GM12878 (cell line): ENCODE results near the gene NFATC3. TPM values are rescaled to one million over a fixed set of nuclear protein-coding genes. Genes with fewer than 3 reads are reported as not detected.

Experiments used
- CHD4 ChIP-seq: fragments of 200-600 bp; sonication (generic); IDR thresholded peaks from 2 replicates; pipeline ENCODE4 v1.6.1; 2016; ENCODE audit warnings: mild to moderate bottlenecking
- HDGF ChIP-seq: fragments of 450-650 bp; IDR thresholded peaks from 2 replicates; pipeline ENCODE4 v1.6.1; 2016; ENCODE audit warnings: antibody characterized with exemption
- IRF4 ChIP-seq: IDR thresholded peaks from 2 replicates; pipeline ENCODE4 v1.6.1; 2011; ENCODE audit warnings: low read depth, low read length
- JUNB ChIP-seq: IDR thresholded peaks from 2 replicates; pipeline ENCODE4 v1.6.1; 2016; ENCODE audit warnings: antibody characterized with exemption, mild to moderate bottlenecking
- RB1 ChIP-seq: fragments of 450-650 bp; formaldehyde crosslinking; IDR thresholded peaks from 2 replicates; pipeline ENCODE4 v1.6.1; 2017; ENCODE audit warnings: mild to moderate bottlenecking, borderline replicate concordance
- SIX5 ChIP-seq: IDR thresholded peaks from 2 replicates; pipeline ENCODE4 v1.6.1; 2011; ENCODE audit warnings: mild to moderate bottlenecking, low read depth, low read length, moderate library complexity; ENCODE audit not compliant: severe bottlenecking
- SPI1 ChIP-seq: IDR thresholded peaks from 2 replicates; pipeline ENCODE4 v1.6.1; 2011; ENCODE audit warnings: low read depth, mild to moderate bottlenecking, low read length, moderate library complexity, borderline replicate concordance; ENCODE audit not compliant: insufficient read depth
- SREBF1 ChIP-seq: IDR thresholded peaks from 2 replicates; pipeline ENCODE4 v1.6.1; 2012; ENCODE audit warnings: mild to moderate bottlenecking, low read length
- SUPT20H ChIP-seq: IDR thresholded peaks from 2 replicates; pipeline ENCODE4 v1.6.1; 2011; ENCODE audit warnings: low read depth, mild to moderate bottlenecking, low read length, moderate library complexity, borderline replicate concordance; ENCODE audit not compliant: control insufficient read depth
- ZBED1 ChIP-seq: IDR thresholded peaks from 2 replicates; pipeline ENCODE4 v1.6.1; 2016; ENCODE audit warnings: borderline replicate concordance
- ZNF274 ChIP-seq: IDR thresholded peaks from one replicate; pipeline ENCODE4 v1.8.0; 2011; ENCODE audit not compliant: insufficient read length, insufficient read depth
- polyA plus RNA-seq, 11 experiments: library from polyadenylated mRNA; depleted of rRNA in 4 of 11; unstranded in 6 of 11; stranded (reverse) in 5 of 11; fragments of >200 nt; fragmentation: Nextera tagmentation in 4 of 11; fragmentation: Illumina TruSeq in 1 of 11; extraction: Ambion mirVana in 4 of 11; extraction: Trizol in 1 of 11; gene quantifications; 1 replicate in 1 of 11; 2 replicates in 10 of 11; pipeline versions ENCODE4 v1.2.1 to v1.2.3, GENCODE V29; 2011 to 2016; ENCODE audit warnings: inconsistent platforms in 2 of 11, missing spikeins in 2 of 11, low read depth in 1 of 11
- total RNA-seq, 4 experiments: library from RNA; depleted of rRNA in 3 of 4; stranded (reverse); fragments of >200 nt in 3 of 4; fragmentation: Illumina TruSeq in 1 of 4; extraction: Trizol in 1 of 4; gene quantifications; 2 replicates each; pipeline versions ENCODE4 v1.2.1 to v1.2.3, GENCODE V29; 2013 to 2021
- TF ChIP-seq, protein P1 (sequence below): IDR thresholded peaks from 2 replicates; pipeline ENCODE4 v1.6.1; 2011; ENCODE audit warnings: borderline replicate concordance, low read depth, mild to moderate bottlenecking, moderate library complexity, low read length; ENCODE audit not compliant: insufficient read depth, poor library complexity, severe bottlenecking
- TF ChIP-seq, protein P2 (sequence below): fragments of 450-650 bp; formaldehyde crosslinking; IDR thresholded peaks from 2 replicates; pipeline ENCODE4 v1.4.0; 2022; ENCODE audit warnings: mild to moderate bottlenecking, moderate library complexity
- TF ChIP-seq, protein P3 (sequence below): fragments of 450-650 bp; IDR thresholded peaks from 2 replicates; pipeline ENCODE4 v1.6.1; 2017; ENCODE audit warnings: antibody characterized with exemption, mild to moderate bottlenecking, moderate library complexity
- TF ChIP-seq, protein P4 (sequence below): IDR thresholded peaks from 2 replicates; pipeline ENCODE4 v1.6.1; 2012; ENCODE audit warnings: low read length, inconsistent platforms
- TF ChIP-seq, protein P5 (sequence below): IDR thresholded peaks from 2 replicates; pipeline ENCODE4 v1.6.1; 2011; ENCODE audit warnings: low read depth, low read length, improper control_type of control experiment, borderline replicate concordance
- TF ChIP-seq, protein P6 (sequence below): fragments of 450-650 bp; IDR thresholded peaks from 2 replicates; pipeline ENCODE4 v1.6.1; 2014; ENCODE audit warnings: mild to moderate bottlenecking

The NFATC3 gene
- total and polyA plus RNA-seq, 10 of the 15 experiments (the other 5 are each of a cell fraction or from before 2014, with no cell fraction given): 4.2 to 37.6 (median 24.9) TPM

DNA sequence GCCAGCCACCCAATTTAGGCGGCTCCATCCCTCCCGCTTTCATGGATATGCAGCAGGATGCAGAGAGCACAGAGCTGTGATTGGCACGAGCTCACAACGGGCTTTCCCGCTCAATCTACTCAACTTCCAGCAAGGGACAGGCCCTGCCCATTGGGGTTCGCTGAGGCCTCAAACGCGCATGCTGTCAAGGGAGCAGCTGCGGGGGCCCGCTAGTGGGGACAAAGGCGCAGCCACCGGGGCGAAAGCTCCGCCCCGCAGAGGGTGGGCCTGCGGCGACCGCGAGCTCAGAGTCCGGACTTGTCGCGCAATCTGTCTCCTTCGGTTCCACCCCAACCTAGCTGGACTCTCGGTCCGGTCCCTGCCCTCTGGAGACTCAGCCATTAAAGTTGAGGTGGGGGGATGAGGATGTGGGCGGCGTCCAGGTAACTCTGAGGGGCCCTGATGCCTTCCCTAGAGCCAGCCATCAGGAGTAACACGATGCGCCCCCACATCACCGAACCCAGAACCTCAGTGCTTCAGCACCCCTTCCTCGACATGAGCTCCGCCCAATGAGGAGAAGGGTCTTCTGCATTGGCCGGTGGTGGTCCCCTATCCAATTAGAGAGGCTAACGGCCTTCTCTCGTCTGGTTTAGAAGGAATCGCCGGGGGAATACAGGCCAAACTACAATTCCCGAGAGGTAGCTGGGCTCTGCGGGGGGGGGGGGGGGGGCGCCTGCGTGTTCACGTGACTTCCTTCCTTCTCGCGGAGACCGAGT, 489 bp upstream of the NFATC3 start (continued):
- TF ChIP-seq SUPT20H (no peak), SPI1 (no peak), SREBF1 (no peak), ZBED1 (no peak), CHD4 (no peak), HDGF (peak; percentile 92; the same call in 1 of the 2 replicates), SIX5 (peak; percentile 74), RB1 (peak; percentile 59; the same call in 1 of the 2 replicates), ZNF274 (no peak), JUNB (no peak), IRF4 (no peak)
- TF ChIP-seq, protein P1, sequence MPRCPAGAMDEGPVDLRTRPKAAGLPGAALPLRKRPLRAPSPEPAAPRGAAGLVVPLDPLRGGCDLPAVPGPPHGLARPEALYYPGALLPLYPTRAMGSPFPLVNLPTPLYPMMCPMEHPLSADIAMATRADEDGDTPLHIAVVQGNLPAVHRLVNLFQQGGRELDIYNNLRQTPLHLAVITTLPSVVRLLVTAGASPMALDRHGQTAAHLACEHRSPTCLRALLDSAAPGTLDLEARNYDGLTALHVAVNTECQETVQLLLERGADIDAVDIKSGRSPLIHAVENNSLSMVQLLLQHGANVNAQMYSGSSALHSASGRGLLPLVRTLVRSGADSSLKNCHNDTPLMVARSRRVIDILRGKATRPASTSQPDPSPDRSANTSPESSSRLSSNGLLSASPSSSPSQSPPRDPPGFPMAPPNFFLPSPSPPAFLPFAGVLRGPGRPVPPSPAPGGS: no peak
- TF ChIP-seq, protein P2, sequence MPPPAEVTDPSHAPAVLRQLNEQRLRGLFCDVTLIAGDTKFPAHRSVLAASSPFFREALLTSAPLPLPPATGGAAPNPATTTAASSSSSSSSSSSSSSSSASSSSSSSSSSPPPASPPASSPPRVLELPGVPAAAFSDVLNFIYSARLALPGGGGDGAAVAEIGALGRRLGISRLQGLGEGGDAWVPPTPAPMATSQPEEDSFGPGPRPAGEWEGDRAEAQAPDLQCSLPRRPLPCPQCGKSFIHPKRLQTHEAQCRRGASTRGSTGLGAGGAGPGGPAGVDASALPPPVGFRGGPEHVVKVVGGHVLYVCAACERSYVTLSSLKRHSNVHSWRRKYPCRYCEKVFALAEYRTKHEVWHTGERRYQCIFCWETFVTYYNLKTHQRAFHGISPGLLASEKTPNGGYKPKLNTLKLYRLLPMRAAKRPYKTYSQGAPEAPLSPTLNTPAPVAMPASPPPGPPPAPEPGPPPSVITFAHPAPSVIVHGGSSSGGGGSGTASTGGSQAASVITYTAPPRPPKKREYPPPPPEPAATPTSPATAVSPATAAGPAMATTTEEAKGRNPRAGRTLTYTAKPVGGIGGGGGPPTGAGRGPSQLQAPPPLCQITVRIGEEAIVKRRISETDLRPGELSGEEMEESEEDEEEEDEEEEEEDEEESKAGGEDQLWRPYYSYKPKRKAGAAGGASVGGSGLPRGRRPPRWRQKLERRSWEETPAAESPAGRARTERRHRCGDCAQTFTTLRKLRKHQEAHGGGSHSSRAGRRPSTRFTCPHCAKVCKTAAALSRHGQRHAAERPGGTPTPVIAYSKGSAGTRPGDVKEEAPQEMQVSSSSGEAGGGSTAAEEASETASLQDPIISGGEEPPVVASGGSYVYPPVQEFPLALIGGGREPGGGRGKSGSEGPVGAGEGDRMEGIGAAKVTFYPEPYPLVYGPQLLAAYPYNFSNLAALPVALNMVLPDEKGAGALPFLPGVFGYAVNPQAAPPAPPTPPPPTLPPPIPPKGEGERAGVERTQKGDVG (CRISPR knock-in tag): no peak
- TF ChIP-seq, protein P3, sequence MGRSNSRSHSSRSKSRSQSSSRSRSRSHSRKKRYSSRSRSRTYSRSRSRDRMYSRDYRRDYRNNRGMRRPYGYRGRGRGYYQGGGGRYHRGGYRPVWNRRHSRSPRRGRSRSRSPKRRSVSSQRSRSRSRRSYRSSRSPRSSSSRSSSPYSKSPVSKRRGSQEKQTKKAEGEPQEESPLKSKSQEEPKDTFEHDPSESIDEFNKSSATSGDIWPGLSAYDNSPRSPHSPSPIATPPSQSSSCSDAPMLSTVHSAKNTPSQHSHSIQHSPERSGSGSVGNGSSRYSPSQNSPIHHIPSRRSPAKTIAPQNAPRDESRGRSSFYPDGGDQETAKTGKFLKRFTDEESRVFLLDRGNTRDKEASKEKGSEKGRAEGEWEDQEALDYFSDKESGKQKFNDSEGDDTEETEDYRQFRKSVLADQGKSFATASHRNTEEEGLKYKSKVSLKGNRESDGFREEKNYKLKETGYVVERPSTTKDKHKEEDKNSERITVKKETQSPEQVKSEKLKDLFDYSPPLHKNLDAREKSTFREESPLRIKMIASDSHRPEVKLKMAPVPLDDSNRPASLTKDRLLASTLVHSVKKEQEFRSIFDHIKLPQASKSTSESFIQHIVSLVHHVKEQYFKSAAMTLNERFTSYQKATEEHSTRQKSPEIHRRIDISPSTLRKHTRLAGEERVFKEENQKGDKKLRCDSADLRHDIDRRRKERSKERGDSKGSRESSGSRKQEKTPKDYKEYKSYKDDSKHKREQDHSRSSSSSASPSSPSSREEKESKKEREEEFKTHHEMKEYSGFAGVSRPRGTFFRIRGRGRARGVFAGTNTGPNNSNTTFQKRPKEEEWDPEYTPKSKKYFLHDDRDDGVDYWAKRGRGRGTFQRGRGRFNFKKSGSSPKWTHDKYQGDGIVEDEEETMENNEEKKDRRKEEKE: no peak
- TF ChIP-seq, protein P4, sequence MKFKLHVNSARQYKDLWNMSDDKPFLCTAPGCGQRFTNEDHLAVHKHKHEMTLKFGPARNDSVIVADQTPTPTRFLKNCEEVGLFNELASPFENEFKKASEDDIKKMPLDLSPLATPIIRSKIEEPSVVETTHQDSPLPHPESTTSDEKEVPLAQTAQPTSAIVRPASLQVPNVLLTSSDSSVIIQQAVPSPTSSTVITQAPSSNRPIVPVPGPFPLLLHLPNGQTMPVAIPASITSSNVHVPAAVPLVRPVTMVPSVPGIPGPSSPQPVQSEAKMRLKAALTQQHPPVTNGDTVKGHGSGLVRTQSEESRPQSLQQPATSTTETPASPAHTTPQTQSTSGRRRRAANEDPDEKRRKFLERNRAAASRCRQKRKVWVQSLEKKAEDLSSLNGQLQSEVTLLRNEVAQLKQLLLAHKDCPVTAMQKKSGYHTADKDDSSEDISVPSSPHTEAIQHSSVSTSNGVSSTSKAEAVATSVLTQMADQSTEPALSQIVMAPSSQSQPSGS: no peak
- TF ChIP-seq, protein P5, sequence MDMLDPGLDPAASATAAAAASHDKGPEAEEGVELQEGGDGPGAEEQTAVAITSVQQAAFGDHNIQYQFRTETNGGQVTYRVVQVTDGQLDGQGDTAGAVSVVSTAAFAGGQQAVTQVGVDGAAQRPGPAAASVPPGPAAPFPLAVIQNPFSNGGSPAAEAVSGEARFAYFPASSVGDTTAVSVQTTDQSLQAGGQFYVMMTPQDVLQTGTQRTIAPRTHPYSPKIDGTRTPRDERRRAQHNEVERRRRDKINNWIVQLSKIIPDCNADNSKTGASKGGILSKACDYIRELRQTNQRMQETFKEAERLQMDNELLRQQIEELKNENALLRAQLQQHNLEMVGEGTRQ: no peak; the same call in 1 of the 2 replicates
- TF ChIP-seq, protein P6, sequence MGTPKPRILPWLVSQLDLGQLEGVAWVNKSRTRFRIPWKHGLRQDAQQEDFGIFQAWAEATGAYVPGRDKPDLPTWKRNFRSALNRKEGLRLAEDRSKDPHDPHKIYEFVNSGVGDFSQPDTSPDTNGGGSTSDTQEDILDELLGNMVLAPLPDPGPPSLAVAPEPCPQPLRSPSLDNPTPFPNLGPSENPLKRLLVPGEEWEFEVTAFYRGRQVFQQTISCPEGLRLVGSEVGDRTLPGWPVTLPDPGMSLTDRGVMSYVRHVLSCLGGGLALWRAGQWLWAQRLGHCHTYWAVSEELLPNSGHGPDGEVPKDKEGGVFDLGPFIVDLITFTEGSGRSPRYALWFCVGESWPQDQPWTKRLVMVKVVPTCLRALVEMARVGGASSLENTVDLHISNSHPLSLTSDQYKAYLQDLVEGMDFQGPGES: no peak
